ENCODE data around the gene EFHD2.

EFHD2 gene

DNA sequence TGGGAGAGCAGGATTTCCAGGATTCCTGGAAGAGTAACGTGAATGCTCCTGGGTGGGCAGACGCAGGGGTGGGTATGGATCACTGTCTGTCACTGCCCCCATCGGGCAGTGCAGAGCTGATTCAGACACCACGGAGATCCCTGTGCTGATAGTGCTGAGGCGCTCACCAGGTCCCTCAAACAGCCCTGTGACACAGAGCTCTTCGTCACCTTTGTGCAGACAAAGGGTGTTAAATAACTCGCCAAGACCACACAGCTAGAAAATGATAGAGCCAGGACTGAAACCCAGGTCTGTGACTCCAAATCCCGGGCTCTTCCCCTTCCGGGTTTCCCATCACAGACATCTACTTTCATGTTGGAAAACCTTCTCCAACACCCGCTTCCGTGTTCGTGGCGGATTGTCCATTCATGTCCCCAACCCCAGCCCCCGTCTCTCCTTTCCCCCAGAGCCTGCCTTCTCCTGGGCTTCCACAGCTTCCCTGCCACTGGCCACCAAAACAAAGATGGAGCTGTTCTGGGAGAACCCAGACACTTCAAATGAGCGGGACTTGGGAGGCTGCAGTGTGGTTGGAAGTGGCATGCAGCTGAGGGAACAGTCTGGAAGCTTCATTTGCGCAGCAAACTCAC is 2.6 kb downstream of the EFHD2 start:
- TF ChIP-seq CTCF (IDR thresholded peaks at IDR 0.05; ENCODE audit: low read depth, low read length, missing control alignments): no peak
- H3K4me3 ChIP-seq (ENCODE audit: low read depth, low read length): peak overlapping the region; percentile 90; the same call in 1 of the 2 replicates
- no peak for DNase-seq (ENCODE audit: low read depth)

- TF ChIP-seq CTCF (IDR thresholded peaks at IDR 0.05; ENCODE audit: low read depth, low read length, missing control alignments): no peak
- DNase-seq (ENCODE audit: low read depth): no peak
- no peak overlapping the region for H3K4me3 ChIP-seq (ENCODE audit: low read depth, low read length)
Observed at GRCh38 chr1:15412843-15413242, 3.2 kb downstream of the EFHD2 start.

DNA sequence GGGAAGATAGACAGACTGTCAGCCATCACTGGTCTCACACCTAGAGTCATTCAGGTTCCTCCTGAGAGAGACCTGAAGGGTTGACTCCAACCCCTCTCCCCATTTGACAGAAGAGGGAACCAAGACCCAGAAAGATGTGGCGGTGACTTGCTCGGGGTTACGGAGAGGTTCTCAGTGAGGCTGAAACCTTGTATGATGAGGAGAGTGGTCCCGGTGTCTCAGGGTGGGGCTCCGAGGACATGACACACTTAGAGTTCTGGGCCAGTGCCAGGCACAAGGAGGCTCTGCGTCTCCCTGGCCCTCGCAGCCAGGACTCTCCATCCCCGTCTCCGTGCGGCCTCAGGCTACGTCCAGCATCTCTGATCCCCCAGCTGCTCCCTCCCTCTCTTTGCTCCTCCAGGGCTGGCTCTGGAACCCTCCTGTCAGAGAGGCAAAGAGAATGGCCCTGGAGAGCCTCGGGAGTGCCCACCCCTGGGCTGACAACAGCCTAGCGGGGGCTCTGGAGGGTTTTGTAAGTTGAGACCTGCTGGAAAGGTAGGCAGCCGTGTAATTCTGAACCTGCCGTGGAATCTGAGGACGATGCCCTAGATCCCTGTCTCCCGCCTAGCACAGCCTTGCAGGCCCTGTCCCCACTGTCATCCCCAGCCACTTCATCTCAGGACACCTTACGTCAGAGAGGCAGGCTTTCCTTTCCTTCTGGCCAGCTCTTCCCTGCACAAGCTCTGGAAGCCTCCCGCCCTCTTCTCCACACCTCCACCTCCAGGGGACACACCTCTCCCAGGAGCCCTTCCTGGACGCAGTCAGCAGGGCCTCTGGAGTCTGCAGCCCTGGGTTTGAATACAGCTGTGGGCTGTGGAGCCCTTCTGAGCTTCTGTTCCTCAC is 4.1 kb downstream of the EFHD2 start:
- TF ChIP-seq CTCF (IDR thresholded peaks at IDR 0.05; ENCODE audit: low read depth, low read length, missing control alignments): no peak
- no peak overlapping the region for H3K4me3 ChIP-seq (ENCODE audit: low read depth, low read length)
- DNase-seq (ENCODE audit: low read depth): no peak

DNA sequence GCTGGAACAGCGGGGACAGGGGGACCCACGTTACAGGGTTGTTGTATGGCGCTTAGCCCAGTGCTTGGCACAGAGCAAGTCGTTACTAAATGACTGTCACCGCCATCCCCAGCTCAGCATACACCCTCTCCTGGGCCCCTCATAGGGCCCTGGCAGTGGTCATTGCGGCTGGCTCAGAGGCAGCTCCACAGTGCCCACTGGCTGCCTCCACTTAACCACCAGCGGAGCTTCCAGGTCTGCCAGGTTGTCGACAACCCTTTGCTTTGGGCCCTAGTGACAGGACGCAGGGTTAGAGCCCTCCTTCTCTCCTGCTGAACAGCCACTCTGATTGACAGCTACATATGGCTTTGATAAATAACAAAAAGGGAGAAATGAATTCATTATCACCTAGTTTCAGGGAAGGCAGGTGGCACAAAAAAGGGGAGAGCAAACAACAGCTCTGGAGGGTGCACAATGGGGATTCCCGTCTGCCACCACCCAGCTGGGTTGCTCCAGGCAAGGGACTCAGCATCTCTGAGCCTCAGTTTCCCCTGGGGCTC is 4.8 kb downstream of the EFHD2 start:
- no peak for DNase-seq (ENCODE audit: low read depth)

GRCh38 chr1:15417059-15417934 is 7.6 kb downstream of the EFHD2 start:
- DNase-seq (ENCODE audit: low read depth): no peak
- no peak for TF ChIP-seq CTCF (IDR thresholded peaks at IDR 0.05; ENCODE audit: low read depth, low read length, missing control alignments)
- H3K4me3 ChIP-seq (ENCODE audit: low read depth, low read length): peak overlapping the region; percentile 1; the same call in 1 of the 2 replicates

More for the DNA sequence above, 4.8 kb downstream of the EFHD2 start:
- TF ChIP-seq CTCF (IDR thresholded peaks at IDR 0.05; ENCODE audit: low read depth, low read length, missing control alignments): no peak
- no peak overlapping the region for H3K4me3 ChIP-seq (ENCODE audit: low read depth, low read length)

DNA sequence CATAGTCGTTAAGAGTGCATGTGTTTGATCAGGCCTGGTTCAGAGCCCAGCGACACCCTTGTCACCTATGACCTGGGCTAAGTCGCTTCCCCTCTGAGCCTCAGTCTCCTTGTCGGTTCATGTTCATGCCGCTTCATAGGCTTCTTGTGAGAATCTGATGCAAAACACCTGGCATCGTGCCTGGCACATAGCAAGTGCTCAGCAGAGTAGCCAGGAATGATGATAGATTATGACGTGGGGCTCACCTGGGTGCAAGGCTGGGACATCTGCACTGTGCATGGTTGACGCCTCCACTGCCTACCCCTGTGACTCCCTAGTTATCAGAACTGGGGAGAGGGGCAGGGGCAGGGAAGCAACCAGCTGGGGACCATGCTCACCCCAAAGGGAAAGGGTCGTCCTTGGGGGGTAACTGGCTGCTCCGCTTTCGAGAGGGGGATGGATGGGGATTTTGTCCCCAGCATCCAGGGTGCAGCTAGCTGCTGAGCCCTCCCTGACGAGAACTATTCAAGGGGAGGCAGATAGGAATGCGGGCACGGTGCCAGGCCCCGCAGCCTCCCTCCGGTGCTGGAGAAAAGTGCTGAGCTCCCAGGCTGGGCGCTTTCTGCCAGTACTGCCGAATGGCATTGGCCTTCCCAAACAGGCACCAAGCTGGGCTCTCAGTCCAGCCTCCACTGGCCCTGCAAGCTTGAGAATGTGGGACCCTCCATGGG is 9.3 kb downstream of the EFHD2 start:
- no peak for DNase-seq (ENCODE audit: low read depth)
- TF ChIP-seq CTCF (IDR thresholded peaks at IDR 0.05; ENCODE audit: low read depth, low read length, missing control alignments): no peak
- no peak overlapping the region for H3K4me3 ChIP-seq (ENCODE audit: low read depth, low read length)

Measured in GM12864 (cell line).